GM12872 (cell line): ENCODE data around the gene PRPF6.

Source experiments
- TF ChIP-seq, protein P1 (sequence below): IDR thresholded peaks from 3 replicates; pipeline ENCODE4 v1.5.1; 2011; ENCODE audit warnings: low read depth, mild to moderate bottlenecking, low read length, moderate library complexity; ENCODE audit not compliant: insufficient read depth

The PRPF6 gene

DNA sequence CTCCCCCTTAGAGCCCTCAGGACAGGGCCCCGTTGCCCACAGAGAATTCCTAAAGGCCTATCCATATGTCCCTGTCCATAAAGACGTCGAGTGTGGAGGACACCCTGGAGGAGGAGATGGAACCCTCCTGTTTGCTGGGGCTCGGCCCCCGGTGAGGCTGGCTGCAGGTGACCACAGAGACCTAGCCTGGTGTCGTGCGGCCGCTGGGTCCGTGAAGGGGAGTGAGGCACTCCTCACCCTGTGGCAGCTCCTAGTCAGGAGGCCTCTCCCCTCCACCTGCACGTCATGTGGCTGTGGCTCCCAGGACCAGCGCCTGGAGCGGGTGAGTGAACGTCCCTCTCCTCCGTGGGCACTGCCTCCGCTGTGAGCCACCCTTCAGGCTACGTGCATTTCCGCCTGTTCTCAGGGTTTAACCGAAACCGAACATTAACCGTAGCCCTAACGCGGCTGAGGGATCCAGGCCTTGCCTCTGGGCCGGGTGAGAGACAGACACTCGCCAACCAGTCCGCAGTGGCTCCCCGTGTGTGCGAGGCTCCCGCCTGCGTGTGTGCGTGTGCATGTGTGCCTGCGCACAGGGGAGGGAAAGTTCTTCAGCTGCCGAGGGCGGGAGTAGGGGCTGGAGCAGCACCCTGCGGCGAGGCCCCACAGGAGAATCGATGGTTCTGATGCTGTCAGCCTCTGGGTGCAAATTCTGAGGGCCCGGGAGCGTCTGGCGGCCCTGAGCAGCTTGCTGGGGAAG is 76.1 kb downstream of the PRPF6 start:
- TF ChIP-seq, protein P1, sequence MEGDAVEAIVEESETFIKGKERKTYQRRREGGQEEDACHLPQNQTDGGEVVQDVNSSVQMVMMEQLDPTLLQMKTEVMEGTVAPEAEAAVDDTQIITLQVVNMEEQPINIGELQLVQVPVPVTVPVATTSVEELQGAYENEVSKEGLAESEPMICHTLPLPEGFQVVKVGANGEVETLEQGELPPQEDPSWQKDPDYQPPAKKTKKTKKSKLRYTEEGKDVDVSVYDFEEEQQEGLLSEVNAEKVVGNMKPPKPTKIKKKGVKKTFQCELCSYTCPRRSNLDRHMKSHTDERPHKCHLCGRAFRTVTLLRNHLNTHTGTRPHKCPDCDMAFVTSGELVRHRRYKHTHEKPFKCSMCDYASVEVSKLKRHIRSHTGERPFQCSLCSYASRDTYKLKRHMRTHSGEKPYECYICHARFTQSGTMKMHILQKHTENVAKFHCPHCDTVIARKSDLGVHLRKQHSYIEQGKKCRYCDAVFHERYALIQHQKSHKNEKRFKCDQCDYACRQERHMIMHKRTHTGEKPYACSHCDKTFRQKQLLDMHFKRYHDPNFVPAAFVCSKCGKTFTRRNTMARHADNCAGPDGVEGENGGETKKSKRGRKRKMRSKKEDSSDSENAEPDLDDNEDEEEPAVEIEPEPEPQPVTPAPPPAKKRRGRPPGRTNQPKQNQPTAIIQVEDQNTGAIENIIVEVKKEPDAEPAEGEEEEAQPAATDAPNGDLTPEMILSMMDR: no peak

DNA sequence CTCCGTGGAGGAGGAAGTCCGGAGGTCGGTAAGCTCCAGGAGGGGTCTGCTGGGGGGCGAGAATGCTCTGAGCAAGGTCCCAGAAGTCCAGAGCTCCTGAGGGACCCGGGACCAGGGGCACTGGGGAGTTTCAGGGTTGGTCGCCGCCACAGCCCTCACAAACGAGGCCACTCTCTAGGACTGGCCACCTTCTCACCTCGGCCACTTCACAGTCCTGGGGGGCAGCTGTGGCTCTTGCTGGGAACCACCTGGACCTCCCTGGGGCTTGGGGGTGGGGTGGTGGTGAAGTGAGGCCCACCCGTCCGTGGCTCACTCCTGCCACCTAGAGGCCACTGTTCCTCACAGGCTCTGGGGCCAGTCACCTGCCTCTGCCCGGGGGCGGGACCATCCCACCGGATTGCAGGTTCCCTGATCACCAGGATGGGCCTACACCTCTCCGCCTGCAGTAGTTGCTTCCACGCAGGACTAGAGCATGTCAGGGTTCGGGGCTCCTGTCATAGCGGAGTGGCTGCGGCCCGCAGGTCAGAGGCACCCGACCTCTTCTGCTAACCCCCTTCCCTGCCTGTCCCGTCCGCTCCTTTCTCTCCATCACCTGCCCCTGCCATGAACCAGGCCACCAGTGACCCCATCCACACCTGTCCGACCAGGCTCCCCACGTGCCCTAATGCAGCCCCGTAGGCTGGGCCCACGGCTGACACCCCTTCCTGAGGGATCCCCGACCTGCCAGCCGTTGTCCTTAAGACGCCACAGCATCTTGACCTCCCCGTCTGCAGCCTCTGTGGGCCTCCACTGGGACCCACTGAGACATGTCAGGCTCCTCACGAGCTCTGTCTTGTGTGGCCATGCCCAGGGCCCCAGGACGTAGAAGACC is 76.9 kb downstream of the PRPF6 start:
- TF ChIP-seq, protein P1: peak; percentile 95

DNA sequence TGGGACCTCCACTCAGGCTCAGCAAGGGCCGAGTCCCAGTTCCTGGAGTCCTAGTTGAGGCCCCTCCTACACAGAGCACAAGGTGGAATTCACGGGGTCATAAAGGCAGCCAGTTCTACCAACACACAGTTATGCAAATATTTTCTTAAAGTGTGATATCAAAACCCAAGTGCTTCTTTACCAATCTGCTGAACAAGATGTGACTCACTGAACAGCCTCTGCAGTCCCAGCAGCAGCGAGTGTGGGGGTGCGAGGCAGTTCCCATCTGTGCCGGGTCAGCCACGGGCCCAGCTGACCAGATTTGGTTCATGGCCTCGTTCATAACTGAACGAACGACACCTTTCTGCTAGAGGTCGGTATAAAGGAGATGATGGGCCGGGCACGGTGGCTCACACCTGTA is 77.6 kb downstream of the PRPF6 start:
- TF ChIP-seq, protein P1: no peak

DNA sequence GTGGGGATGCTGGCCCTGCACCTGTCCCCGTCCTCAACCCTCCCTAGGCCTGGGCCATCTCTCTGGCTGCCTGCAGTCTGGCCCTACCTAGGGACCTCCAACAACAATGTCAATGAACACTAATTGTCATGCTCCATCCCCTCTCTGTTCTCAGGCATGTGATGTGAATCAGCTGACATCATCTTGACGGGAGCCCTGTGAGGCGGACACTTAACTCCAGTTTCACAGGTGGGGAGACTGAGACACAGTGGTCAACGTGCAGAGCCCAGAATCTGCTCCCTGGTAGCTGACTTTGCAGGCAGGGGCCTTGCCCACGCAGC is 81.3 kb downstream of the PRPF6 start:
- TF ChIP-seq, protein P1: no peak

DNA sequence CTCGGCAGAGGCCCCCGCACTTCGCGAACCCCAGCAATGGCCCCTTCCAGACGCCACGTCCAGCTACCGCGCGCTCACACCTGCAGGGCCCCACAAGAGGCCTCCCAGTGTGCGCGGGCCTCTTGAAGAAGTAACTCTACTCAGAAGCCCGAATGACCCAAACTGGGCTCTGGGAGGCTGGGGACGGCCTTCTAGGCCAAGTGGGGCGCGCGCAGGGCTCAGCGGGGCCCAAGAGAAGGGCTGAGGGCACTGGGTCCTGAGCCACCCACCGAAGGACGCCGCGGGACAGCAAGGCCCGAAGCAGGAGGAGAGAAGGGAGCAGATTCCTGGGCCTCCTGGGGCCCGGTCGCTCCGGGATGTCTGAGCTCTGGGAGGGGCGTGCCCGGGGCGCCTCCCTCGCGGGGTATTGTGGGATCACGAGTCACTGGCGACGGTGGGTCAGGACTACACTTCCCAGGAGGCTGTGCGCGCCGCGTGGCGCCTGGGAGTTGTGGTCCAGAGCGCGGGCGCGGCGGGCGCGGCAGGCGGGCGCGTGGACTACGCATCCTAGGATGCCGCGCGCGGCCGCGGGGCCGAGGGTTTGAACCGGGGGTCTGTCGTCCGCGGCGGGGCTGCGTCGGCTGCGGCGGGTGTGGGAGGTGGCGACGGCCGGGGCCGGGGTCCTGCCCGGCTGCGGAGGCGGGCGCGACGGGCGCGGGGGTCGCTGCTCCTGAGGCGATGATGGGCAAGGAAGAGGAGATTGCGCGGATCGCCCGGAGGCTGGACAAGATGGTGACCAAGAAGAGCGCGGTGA is 81.9 kb downstream of the PRPF6 start, which contains the start of gene TCEA2:
Gene TCEA2 (plus strand): TSS at position 603 of the 793 bp plus-strand sequence. CDS start 115 bp downstream, at position 718.
- TF ChIP-seq, protein P1: no peak

DNA sequence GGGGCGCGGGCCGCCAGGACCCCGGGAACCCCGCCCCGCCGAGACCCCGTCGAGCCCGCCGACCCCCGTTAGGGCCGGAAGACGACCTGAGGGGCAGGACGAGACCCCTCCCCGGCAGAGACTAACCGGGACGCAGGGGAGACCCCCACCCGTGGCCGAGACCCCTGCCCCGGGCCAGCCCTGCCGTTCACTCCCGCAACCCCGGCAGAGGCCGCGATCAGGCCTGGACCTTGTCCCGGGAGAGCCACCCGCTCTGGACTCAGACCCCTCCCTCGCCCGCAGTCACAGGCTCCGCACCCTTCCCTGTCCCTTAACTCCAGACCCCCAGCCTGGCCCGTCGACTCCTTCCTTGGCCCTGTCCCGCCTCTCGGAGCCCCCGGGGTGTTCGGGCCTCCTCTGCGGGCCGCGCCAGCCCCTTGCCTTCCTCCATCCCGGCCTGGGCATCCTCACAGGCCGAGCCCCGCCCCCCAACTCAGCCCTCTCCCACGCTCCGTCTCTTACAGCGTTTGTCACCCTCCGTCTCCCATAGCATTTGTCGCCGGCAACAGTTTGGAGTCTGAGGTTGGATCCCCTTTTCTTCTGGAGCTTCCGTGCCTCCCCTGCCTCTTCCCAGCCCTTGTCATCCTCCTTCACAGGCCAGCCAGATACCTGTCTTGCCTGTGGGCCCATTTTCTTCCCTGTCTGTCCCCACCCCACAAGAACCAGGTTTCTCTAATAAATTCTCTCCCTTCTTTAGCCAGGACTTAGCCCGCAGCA is 82.6 kb downstream of the PRPF6 start:
- TF ChIP-seq, protein P1: no peak
